Measurements from ENCODE around the gene C22orf23.
"Not testable (repeated sequence)": the region's sequence is repeated elsewhere in the genome, so short reads cannot be mapped to it uniquely, and the experiment has no call there.

C22orf23 gene

DNA sequence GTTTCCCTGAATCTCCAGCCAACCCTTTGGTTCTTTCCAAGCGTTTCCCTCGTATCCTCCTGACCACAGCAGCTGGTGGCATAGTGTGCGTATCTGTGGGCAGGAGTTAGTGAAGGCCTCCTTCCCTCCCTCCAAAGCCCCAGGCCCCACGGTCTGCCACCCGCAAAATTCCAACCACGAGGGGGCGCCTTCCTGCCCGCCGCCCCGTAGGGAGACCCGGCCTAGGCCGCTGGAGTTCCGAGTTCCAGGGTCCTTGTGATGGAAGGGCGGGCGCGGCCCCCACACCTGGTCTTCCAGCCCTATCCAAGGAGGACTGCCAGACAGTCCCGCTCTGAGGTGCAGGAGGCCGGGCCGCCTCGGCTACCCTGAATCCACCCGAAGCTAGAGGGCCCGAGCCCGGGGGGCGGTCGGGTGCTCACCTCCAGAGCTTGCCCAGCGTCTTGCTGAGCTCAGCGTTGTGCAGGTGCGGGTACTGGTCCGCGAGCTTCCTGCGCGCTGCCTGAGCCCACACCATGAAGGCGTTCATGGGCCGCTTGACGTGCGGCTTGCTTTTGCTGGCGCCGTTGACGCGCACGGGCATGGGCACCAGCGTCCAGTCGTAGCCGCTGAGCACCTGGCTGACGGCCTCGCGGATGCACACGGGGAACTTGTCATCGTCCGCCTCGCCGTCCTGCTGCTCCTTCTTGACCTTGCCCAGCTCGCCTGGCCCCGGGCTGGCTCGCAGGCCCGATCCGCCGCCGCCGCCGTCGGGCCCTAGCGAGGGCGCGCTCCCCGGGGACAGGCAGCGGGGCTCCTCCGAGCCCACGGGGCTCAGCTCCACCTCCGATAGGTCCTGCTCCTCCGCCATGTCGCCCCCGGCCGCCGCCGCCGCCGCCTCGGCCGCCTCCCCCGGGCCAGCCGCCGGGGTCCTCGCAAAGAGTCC lies 29.8 kb upstream of the C22orf23 start:
- peak in 11 of 51 donors; percentile 22 to 61 (median 32) for DNase-seq

- no peak for DNase-seq
Observed at GRCh38 chr22:37982151-37982785, 28.9 kb upstream of the C22orf23 start.

- no peak for DNase-seq
Observed at GRCh38 chr22:37981282-37982011, 28.0 kb upstream of the C22orf23 start.

DNA sequence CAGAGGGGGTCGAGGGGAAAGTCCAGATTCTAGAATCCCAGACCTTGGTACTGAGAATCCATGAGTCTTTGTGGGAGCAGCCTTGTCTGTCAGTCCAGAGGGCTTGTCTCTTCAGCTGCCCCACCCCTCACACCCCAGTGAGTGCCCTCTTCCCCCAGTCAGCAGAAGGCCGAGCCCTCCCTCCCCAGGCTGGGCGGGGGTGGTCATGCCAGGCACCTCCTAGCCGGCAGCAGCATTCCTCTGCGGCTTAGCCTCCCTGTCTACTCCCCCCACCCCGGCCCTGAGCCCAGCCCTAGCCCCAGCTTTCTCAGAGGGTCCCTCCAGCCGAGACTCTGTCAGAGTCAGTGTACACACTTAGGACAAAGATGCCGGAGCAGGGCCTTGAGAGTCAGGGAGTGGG lies 26.4 kb upstream of the C22orf23 start:
- peak in 12 of 51 donors; percentile 22 to 65 (median 44) for DNase-seq

DNA sequence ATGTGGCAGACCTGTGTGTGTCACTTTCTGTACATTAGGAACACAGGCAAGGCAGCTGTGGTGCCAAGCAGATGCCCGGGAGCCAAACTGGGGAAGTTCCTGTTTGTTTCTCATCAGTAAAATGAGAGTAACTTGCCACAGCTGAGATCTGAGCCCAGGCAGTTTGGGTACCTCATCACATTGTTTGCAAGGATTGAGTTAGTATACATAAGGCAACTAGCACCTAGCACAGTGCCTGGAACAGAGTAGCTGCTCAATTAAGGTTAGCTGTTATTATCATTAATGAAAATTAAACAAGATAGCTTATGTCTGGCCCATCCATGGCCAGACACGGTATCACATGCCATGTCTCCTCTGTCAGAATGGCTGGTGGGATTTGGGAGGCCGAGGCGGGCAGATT lies 23.1 kb upstream of the C22orf23 start:
- DNase-seq: no peak

GRCh38 chr22:37976022-37976421 lies 22.6 kb upstream of the C22orf23 start:
- not testable (repeated sequence) for DNase-seq

- no peak for DNase-seq
Observed at GRCh38 chr22:37975153-37975552, 21.8 kb upstream of the C22orf23 start.

DNA sequence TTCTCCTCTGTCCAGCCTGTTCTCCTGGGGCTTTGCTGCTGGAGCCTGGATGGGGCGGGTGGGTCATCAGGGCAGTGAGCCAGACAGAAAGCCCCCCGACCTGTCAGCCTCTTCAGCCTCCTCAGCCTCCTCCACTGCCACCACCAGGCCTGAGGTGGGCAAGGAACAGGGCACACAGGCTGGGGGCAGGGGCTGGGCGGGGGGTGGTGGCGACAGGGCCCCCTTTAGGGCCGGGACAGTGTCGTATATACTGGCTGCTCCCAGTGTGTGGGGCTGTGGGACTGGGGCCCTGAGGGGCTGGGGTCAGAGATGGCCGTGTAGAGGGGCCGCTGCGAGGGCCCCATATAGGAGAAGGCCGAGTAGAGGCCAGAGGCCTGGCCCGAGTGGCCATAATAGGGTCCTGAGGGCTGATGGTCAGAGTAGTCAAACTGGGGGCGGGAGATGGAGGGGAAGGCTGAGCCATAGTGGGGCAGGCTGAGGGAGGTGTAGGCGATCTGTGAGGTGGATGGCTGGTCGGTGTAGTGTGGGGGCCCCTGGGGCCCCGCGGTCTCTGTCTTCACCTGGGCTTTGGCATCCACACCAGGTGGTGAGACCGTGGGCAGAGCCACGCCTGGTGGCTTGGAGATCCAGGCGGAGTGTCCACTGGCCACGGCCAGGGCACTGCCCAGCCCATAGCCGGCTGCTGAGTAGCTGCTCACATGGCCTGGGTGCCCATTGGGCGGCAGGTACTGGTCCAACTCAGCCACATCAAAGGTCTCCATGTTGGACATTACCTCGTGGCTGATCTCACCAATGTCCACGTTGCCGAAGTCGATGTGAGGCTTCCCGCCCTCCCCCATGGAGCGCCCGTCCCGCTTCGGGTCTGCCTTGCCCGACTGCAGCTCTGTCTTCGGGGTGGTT lies 20.1 kb upstream of the C22orf23 start:
- DNase-seq: no peak

- DNase-seq: peak in 5 of 51 donors; percentile 35 to 47 (median 37)
Observed at GRCh38 chr22:37972527-37972926, 19.1 kb upstream of the C22orf23 start.

DNA sequence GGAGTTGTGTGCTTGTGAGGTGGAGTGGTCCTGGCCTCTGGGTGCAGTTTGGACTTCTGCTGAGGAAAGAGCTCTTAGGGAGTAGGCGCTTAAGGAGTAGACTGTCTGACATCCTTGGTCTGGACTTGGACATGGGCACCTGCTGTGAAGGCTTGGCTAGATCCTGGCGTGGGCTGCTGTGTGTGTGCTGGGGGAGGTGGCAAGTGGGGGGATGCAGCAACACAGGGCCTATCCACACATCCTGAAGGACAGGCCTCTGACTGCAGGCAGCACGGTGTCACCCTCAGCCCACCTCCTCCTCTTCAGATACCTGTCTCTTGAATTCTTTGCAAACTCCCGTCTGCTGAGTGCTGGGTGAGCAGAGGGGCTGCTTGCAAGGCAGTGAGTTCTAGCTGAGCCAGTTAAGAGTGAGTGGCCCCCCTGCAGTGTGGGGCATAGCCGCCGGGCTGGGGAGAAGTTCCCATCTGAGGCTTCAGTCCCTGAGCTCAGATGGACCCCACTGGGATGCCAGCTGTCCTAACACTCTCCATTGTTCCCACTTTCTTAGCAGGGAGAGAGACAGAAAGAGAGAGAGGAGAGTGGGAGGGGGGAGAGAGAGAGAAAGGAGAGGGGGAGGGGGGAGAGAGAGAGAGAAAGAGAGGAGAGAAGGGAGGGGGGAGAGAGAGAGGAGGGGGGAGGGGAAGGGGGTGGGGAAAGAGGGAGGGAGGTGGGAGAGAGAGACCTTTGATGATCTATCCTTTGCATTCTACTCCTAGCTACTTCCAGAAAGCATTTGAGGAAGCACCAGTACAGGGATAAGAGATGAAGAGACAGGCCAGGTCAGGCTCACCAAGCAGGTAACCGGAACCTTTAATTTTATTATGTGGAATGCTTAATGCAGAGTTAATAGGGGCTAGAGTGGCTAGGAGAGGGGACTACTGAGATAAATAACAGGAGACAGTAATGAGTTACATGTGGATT lies 18.4 kb upstream of the C22orf23 start:
- DNase-seq: peak in 2 of 51 donors; percentile 36 to 56

- no peak for DNase-seq
Observed at GRCh38 chr22:37970864-37971263, 17.5 kb upstream of the C22orf23 start.

- DNase-seq: peak in 35 of 51 donors; percentile 23 to 85 (median 58)
Observed at GRCh38 chr22:37968452-37969251, 15.3 kb upstream of the C22orf23 start.

DNA sequence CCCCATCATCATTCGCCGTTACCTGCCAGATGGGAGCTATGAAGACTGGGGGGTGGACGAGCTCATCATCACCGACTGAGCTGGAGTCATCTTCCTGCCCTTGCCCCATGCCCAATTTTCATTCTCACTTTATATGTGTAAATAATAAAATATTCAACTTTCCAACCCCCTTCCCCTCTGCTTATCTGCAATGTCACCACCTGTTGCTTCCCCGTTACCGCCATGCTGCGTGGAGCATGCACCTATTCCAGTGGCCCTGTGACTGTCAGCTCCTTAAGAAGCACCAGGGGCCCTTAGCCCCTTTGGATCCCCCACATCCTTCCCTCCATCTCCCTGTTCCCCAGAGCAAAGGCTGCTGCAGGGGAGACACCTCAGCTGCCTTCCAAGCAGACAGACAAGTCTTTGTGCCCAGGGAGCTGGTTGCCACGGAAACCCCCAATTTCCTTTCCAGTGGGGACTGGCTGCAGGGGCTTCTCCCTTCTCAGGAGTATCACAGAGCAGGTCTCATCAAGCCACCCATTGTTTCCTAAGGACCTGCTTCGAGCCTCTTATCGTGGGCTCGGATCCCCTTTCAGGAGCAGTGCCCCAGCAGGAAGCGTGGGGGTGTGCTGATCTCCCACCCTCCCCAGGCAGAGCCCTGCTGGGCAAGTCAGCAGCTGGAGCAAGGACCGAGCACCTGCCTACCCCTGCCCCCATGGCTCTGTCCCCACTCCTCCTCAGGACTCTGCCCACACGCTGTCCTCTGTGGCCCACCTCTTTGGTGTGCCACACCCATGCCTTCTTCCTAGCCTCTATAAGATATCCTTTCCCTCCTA lies 14.4 kb upstream of the C22orf23 start:
- peak in 5 of 51 donors; percentile 16 to 37 (median 27) for DNase-seq

DNA sequence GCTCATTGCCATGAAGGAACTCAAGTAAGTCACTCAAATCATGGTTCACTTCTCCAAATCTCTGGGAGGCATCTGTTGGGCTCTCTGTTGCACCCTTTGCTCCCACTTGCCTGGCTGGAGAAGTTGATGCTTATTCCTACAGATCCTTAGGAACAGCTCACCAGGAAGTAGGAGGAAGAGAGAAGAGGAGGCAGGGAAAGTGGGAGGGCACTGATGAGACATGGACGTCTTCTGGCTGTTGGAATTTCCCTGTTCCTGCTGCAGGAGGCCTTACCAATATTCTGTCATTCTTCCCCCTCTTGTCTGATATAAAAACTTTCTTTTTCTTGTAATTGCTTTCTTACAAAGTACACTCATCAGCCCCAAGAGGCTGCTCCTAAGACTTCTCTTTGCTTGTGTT lies 13.7 kb upstream of the C22orf23 start:
- no peak for DNase-seq

DNA sequence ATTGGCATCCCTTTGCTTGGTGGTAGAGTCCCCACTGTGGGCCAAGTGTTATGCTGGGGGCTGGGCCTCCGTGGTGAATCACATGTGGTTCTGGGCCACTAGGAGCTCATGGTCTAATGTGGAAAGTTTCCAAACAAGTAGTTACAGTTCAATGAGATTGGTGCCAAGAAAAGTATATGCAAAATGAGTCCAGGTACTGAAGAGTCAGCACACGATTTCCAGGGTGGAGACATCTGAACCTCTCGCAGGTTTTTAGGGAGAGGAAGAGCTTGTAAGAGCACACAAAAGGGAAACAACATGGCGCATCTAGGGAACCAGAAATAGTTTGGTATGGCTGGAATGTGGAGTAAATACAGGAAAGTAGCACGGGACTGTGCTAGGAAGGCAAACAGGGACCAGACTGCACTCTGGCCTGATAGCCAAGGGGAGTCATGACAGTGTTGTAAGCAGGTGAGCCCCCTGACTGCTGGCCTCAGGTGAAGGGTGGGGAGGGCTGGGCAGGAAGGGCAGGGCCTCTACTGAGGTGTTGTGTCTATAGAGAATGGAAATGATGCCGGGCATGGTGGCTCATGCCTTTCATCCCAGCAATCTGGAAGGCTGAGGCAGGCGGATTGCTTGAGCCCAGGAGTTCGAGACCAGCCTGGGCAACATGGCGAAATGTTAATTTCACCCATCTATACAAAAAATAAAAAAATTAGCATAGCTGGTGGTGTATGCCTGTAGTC lies 12.7 kb upstream of the C22orf23 start:
- DNase-seq: no peak

GRCh38 chr22:37961062-37961461 lies 7.7 kb upstream of the C22orf23 start:
- no peak for DNase-seq

- no peak for DNase-seq
Observed at GRCh38 chr22:37959231-37959825, 5.9 kb upstream of the C22orf23 start.

Measured in hypothalamus (tissue), 51 donors.